NT2/D1 (cell line): Measurements from ENCODE around the gene APBA2.

ENCODE experiments used
- DNase-seq: peaks from one replicate; pipeline ENCODE4 v3.0.0-alpha.2; 2011; ENCODE audit warnings: low read depth, low spot score
- H3K27me3 ChIP-seq: 2 replicates; pipeline ENCODE4 v1.6.0; 2011; ENCODE audit warnings: mild to moderate bottlenecking; ENCODE audit not compliant: insufficient read length, insufficient read depth
- H3K36me3 ChIP-seq: 2 replicates; pipeline ENCODE4 v1.6.1; 2011; ENCODE audit warnings: mild to moderate bottlenecking, low read length, mixed read lengths; ENCODE audit not compliant: insufficient read depth, insufficient read length
- H3K4me1 ChIP-seq: 2 replicates; pipeline ENCODE4 v1.5.1; 2011; ENCODE audit not compliant: insufficient read depth, insufficient read length
- H3K4me3 ChIP-seq: 2 replicates; pipeline ENCODE4 v1.5.1; 2011; ENCODE audit warnings: low read depth; ENCODE audit not compliant: insufficient read length
- H3K9ac ChIP-seq: 2 replicates; pipeline ENCODE4 v1.6.0; 2011; ENCODE audit warnings: low read depth; ENCODE audit not compliant: insufficient read length
- H3K9me3 ChIP-seq: 2 replicates; pipeline ENCODE4 v1.5.1; 2011; ENCODE audit warnings: mild to moderate bottlenecking, low read length; ENCODE audit not compliant: insufficient read depth
- SUZ12 ChIP-seq: IDR thresholded peaks from 2 replicates; pipeline ENCODE4 v1.6.1; 2011; ENCODE audit not compliant: insufficient read length, insufficient read depth; ENCODE audit errors: extremely low read depth
- YY1 ChIP-seq: IDR thresholded peaks from 2 replicates; pipeline ENCODE4 v1.6.1; 2011; ENCODE audit not compliant: insufficient read length, insufficient read depth
- ZNF274 ChIP-seq: IDR thresholded peaks from 2 replicates; pipeline ENCODE4 v1.6.1; 2011; ENCODE audit warnings: mild to moderate bottlenecking, low read depth, low read length

Gene APBA2

DNA sequence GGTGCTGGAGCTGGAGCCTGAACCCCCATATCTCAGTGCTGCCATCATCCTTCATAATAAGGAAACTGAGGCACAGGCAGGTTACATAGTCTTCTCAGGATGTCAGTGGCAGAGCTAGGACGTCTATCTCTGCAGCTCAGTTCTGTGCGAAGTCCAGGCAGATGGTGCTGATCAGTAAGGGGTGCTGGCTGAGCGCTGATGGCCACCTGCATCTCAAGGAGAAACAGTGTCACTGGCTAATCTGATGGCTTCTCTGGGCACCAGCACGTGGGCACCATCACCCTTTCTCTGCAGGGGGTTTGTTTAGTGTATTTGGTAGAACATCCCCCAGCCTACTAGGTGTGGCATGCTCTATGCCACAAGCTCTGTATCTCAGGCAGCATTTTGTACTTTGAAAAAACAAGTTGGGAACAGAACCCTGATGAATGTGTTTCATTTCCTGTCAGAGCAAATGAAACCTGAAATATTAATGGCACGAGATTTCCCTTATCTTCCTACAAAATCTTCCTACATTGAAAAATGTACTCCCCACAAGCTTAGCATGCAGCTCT lies 35.1 kb downstream of the APBA2 start:
- Histone ChIP-seq H3K9ac (no peak overlapping the region), H3K4me3 (no peak overlapping the region), H3K27me3 (no peaks in the 10 kb centered on the region), H3K36me3 (peaks cover 7% of the 10 kb centered on the region), H3K9me3 (no peaks in the 10 kb centered on the region), H3K4me1 (peaks cover 5% of the 10 kb centered on the region)
- TF ChIP-seq YY1 = no peak
- TF ChIP-seq ZNF274 = no peak
- no peak for TF ChIP-seq SUZ12
- no peak for DNase-seq

DNA sequence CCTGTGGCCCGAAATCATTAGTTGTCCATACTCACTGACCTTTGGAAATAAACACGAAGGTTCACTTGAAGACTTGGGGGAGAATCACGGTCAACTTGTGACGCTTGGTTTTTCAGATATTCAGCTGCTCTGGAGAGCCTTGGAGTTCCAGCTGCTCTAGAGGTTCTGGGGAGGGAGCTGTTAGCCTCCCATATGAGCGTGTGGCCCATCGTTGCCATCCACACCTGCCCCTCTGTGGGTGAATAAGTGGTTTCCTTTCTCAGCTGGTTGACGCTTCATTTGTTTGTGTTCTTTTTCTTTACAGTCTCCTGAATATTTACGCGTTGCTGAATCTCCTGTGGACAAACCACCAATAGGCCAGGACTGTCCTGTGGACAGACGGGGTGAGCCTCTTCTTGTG lies 35.6 kb downstream of the APBA2 start:
- Histone ChIP-seq H3K36me3 (peaks cover 7% of the 10 kb centered on the region), H3K9me3 (no peaks in the 10 kb centered on the region), H3K4me1 (peaks cover 5% of the 10 kb centered on the region), H3K4me3 (no peak overlapping the region), H3K9ac (no peak overlapping the region), H3K27me3 (no peaks in the 10 kb centered on the region)
- no peak for TF ChIP-seq YY1
- no peak for TF ChIP-seq SUZ12
- TF ChIP-seq ZNF274 = no peak
- no peak for DNase-seq

DNA sequence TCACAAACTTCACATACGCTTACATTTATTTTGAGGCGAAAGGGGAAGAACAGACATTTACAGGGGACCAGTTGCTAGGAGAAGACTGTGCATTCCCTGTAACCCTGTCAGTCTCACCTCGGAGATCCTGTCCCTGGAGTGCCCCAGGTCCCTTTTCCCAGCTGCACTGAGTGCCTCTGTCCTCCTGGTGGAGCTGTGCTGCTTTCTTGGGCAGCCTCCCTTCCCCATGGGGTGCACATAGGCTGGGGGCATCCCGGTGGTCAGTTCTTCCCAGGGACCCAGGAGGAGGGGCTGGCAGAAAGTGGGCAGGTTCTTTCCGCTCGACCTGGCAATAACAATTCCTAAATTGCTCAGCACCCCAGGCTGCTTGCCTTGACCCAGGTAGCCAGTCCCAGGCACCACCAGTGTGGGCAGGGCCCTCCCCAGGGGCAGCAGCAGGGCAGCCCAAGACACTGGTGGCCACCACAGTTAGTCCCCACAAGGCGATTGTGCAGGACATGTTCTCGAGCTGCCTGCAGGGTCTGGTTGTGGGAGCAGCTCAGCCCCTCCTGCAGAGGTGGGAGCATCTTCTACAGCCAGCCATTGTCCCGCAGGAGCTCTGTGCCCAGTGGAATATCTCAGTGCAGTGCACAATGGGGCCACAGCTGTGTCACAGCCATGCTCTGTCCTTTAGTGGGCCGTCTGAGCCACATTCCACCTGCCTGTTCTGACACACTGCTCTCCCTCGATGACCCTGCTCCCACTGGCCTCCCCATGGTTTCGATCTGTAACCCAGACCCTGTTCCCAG lies 36.3 kb downstream of the APBA2 start:
- no peak for DNase-seq
- no peak overlapping the region for H3K9ac ChIP-seq
- peaks cover 7% of the 10 kb centered on the region for H3K36me3 ChIP-seq
- peaks cover 5% of the 10 kb centered on the region for H3K4me1 ChIP-seq
- no peaks in the 10 kb centered on the region for H3K9me3 ChIP-seq
- no peak for TF ChIP-seq YY1
- TF ChIP-seq SUZ12 = no peak
- TF ChIP-seq ZNF274 = no peak
- H3K27me3 ChIP-seq = no peaks in the 10 kb centered on the region
- no peak overlapping the region for H3K4me3 ChIP-seq

DNA sequence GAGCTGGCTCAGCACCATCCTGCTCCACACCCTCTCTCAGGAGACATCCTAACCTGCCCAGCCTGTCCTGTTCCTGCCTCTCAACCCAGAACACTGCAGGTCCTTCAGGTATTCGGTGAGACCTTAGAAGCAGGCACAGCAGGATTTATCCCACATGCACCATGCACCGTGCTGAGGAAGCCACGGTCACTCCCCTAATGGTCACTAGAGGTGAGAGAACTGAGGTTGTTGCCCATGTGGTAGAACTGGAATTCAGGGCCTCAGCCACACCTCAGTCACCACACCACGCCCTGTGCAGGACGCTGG lies 36.9 kb downstream of the APBA2 start:
- Histone ChIP-seq H3K36me3 (peaks cover 7% of the 10 kb centered on the region), H3K4me1 (peaks cover 5% of the 10 kb centered on the region), H3K4me3 (no peak overlapping the region), H3K9ac (no peak overlapping the region), H3K27me3 (no peaks in the 10 kb centered on the region), H3K9me3 (no peaks in the 10 kb centered on the region)
- TF ChIP-seq SUZ12 (no peak), ZNF274 (no peak), YY1 (no peak)
- DNase-seq = no peak

DNA sequence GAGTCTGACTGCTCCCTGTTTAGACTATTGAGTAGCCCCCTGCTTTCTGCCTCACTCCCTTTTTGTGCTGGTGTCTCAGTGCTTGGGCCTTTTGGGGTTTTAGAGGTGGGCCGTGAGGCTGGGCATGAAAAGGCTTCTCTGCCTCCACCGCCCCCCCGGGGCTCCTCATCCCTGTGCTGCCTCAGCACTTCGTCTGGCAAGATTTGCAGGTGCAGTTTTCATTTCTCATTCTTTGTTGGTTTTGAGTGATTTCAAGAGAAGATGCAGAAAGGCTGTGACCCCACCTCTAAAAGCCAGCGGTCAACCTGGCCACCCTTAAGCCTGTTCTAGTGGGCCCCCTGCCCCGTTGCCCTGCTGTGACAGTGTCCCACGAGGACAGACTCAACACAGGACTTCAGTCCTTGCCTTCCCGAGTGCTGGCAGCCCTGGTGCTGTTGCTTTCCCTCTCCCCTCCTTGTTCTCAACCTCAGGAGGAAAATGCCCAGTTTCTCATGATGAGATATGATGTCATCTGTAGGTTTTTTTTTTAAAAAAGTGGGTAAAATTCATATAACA lies 38.0 kb downstream of the APBA2 start:
- no peaks in the 10 kb centered on the region for H3K27me3 ChIP-seq
- H3K4me1 ChIP-seq = no peaks in the 10 kb centered on the region
- no peaks in the 10 kb centered on the region for H3K9me3 ChIP-seq
- H3K4me3 ChIP-seq = no peak overlapping the region
- peaks cover 7% of the 10 kb centered on the region for H3K36me3 ChIP-seq
- no peak overlapping the region for H3K9ac ChIP-seq
- TF ChIP-seq SUZ12 (no peak), YY1 (no peak), ZNF274 (no peak)
- DNase-seq = no peak

DNA sequence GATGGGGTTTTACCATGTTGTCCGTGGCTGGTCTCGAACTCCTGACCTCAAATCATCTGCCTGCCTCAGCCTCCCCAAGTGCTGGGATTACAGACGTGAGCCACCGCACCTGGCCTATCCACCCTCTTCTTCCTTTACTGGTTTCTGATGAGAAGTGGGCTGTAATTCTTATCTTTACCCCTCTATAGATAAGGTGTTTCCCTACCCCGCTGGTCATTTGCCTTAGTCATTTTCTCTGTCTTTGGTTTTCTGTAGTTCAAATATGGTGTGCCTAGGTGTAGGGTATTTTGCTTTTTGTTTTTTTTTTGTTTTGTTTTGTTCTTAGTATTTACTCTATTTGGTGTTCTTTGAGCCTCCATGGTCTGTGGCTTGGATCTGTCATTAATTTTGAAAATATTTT lies 41.3 kb downstream of the APBA2 start:
- no peaks in the 10 kb centered on the region for H3K27me3 ChIP-seq
- DNase-seq = no peak
- no peaks in the 10 kb centered on the region for H3K9me3 ChIP-seq
- H3K4me1 ChIP-seq = no peaks in the 10 kb centered on the region
- TF ChIP-seq SUZ12 (no peak), ZNF274 (no peak), YY1 (no peak)
- peaks cover 7% of the 10 kb centered on the region for H3K36me3 ChIP-seq
- H3K9ac ChIP-seq = no peak overlapping the region
- H3K4me3 ChIP-seq = no peak overlapping the region

DNA sequence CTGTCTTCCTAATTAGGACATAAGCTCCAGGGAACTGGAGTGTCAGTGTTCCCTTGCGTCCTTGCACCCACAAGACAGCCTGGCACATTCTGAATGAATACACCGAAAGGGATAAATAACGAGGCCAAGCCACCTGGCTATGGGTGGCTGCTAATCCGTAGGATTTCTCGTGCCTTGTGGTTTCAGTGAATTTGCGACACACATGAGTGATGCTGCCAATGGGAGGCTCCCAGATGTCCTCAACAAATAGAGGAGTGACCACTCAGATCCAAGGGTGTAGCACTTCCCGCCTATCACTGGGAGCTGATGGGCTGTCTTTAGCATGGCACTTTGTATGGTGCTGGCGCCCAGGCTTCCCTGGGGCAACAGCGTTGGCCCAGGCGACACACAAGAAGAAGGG lies 43.4 kb downstream of the APBA2 start:
- no peak for DNase-seq
- peaks cover 3% of the 10 kb centered on the region for H3K4me1 ChIP-seq
- no peaks in the 10 kb centered on the region for H3K27me3 ChIP-seq
- no peak overlapping the region for H3K4me3 ChIP-seq
- H3K36me3 ChIP-seq = no peaks in the 10 kb centered on the region
- TF ChIP-seq ZNF274 = no peak
- no peak for TF ChIP-seq YY1
- TF ChIP-seq SUZ12 = no peak
- no peaks in the 10 kb centered on the region for H3K9me3 ChIP-seq
- H3K9ac ChIP-seq = no peak overlapping the region
